Measurements from ENCODE around the gene BCKDK.

BCKDK gene

DNA sequence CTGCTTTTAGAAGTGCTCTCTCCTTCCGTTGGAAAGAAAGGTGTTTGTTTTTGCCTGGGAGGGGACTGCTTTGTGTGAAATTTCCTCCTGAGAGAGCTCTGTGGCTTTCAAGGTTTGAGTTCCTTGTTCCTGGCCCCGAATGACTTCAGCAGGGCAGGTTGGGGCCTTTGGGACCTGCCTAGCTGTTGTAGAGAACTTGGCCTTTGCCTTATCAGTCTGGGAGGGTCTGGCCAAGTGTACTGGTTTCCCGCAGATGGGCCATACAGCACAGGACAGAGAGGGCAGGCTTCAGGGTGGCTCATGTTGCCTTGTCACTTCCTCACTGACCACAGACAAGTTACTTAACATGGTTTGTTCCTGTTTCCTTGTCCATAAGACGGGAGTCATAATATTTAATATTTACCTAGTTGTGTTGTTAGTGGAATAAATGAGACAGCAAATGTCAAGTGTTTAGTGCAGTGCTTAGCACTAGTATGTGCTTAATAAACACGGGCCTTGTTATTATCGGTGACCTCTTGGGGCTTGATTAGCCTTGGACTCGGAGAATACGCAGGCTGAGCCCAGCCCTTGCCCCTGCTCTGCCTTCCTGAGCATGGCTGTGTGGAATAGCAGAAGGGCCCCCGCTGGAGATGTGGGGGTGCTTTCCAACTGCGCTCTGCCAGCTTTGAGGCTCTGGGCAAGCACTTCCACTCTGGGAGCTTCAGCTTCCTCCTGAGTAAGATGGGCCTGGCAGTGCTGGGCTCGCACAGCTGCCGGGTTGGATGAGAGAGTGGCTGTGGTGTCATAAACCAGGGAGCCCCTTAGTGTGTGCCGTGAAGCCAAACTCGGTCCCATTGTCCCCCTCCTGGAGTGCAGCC is 20.8 kb downstream of the BCKDK start:
- Histone ChIP-seq H3K27me3 (ENCODE audit: insufficient read depth, low read length) (no peaks in the 10 kb centered on the region), H3K79me2 (ENCODE audit: control insufficient read depth, insufficient read depth, low read length, unreplicated experiment) (no peaks in the 10 kb centered on the region), H3K4me3 (ENCODE audit: low read depth, low read length) (no peak overlapping the region), H3K4me1 (ENCODE audit: control insufficient read depth, insufficient read depth, low read length, unreplicated experiment) (peaks cover 3% of the 10 kb centered on the region), H3K36me3 (ENCODE audit: insufficient read depth, low read length) (no peaks in the 10 kb centered on the region), H2AFZ (ENCODE audit: low read length, unreplicated experiment) (no peak overlapping the region), H3K27ac (ENCODE audit: low read depth, low read length) (no peak overlapping the region)

DNA sequence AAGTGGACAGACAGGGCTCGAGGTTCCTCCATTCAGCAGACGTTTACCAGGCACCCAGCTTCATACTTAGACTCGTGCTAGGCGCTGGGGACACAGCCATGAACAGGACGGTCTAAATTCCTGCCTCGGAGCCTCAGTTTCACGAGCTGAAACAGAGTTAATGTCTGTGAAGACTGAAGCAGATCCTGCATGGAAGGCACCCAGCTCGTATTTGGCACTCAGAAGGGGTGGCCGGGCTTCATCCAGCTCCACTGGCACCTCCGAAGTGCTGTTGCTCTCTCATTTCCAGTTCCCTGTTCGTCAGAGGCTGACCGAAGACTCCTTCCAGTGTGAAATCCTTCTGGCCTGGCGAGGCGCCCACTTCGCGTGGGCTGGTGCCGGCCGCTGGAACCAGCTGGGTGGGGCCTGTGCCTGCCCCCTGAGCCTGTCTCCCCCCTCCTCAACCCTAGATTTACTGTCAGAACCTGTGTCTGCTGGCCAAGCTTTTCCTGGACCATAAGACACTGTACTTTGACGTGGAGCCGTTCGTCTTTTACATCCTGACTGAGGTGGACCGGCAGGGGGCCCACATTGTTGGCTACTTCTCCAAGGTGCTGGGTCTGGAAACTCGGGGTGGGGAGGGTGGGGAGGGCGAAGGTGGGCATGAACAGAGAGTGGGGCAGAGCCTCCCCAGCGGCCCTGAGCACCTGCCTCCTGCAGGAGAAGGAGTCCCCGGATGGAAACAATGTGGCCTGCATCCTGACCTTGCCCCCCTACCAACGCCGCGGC is 21.6 kb downstream of the BCKDK start:
- Histone ChIP-seq H3K79me2 (ENCODE audit: control insufficient read depth, insufficient read depth, low read length, unreplicated experiment) (no peaks in the 10 kb centered on the region), H3K4me1 (ENCODE audit: control insufficient read depth, insufficient read depth, low read length, unreplicated experiment) (peaks cover 11% of the 10 kb centered on the region), H2AFZ (ENCODE audit: low read length, unreplicated experiment) (no peak overlapping the region), H3K27ac (ENCODE audit: low read depth, low read length) (no peak overlapping the region), H3K27me3 (ENCODE audit: insufficient read depth, low read length) (no peaks in the 10 kb centered on the region), H3K36me3 (ENCODE audit: insufficient read depth, low read length) (no peaks in the 10 kb centered on the region), H3K4me3 (ENCODE audit: low read depth, low read length) (no peak overlapping the region)

DNA sequence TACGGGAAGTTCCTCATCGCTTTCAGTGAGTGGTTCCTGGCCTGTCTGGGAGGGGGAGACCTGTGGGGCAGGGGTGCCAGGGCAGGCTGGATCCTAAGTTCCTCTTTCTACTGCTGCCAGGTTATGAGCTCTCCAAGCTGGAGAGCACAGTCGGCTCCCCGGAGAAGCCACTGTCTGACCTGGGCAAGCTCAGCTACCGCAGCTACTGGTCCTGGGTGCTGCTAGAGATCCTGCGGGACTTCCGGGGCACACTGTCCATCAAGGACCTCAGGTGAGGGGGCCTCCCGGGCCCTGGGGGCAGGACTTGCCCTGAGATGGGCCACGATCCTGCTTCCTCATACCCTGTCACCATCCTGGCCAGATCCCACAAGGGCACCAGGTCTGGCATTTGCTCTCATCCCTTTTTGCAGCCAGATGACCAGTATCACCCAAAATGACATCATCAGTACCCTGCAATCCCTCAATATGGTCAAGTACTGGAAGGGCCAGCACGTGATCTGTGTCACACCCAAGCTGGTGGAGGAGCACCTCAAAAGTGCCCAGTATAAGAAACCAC is 22.2 kb downstream of the BCKDK start:
- no peaks in the 10 kb centered on the region for H3K27me3 ChIP-seq (ENCODE audit: insufficient read depth, low read length)
- no peak overlapping the region for H2AFZ ChIP-seq (ENCODE audit: low read length, unreplicated experiment)
- H3K4me3 ChIP-seq (ENCODE audit: low read depth, low read length), result no peak overlapping the region
- no peak overlapping the region for H3K27ac ChIP-seq (ENCODE audit: low read depth, low read length)
- H3K79me2 ChIP-seq (ENCODE audit: control insufficient read depth, insufficient read depth, low read length, unreplicated experiment), result no peaks in the 10 kb centered on the region
- peaks cover 15% of the 10 kb centered on the region for H3K4me1 ChIP-seq (ENCODE audit: control insufficient read depth, insufficient read depth, low read length, unreplicated experiment)
- H3K36me3 ChIP-seq (ENCODE audit: insufficient read depth, low read length), result no peaks in the 10 kb centered on the region

DNA sequence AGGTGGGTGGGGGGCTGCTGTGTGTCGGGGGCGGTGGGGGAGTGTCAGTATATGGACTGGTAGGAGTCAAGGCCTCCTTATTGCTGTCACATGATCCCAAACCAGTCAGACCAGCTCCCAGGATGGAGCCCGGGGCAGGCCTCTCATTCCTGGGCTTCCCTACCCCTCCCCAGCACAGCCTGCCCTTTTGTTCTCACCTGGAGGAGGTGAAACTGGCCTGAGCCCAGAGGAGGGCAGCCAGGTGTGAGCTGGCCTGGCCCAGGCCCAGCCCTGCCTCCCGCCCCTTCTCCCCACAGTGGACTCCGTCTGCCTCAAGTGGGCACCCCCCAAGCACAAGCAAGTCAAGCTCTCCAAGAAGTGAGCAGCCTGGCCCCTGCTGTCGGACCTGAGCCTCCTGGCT is 22.7 kb downstream of the BCKDK start:
- no peak overlapping the region for H2AFZ ChIP-seq (ENCODE audit: low read length, unreplicated experiment)
- H3K27me3 ChIP-seq (ENCODE audit: insufficient read depth, low read length), result no peaks in the 10 kb centered on the region
- H3K4me3 ChIP-seq (ENCODE audit: low read depth, low read length), result no peak overlapping the region
- H3K4me1 ChIP-seq (ENCODE audit: control insufficient read depth, insufficient read depth, low read length, unreplicated experiment), result peaks cover 15% of the 10 kb centered on the region
- H3K79me2 ChIP-seq (ENCODE audit: control insufficient read depth, insufficient read depth, low read length, unreplicated experiment), result no peaks in the 10 kb centered on the region
- H3K27ac ChIP-seq (ENCODE audit: low read depth, low read length), result no peak overlapping the region
- no peaks in the 10 kb centered on the region for H3K36me3 ChIP-seq (ENCODE audit: insufficient read depth, low read length)

DNA sequence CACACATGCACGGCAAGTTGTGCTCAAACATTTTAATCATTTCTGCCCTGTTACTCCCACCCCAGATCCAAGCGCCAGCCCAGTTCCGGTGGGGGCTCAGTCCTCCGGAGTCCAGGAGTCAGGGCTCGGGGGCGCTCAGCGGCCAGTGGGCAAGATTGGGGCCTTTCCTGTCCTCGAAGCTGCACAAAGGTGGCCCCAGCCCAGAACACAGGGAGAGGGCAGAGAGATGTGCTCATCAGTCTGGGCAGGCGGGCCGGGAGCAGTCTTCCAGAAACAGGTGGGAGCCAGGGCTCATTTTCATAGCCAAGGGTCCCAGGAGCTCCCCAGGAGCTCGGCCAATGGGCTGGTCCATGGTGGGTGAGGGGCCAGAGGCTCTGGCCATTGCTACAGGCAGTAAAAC is 23.2 kb downstream of the BCKDK start:
- Histone ChIP-seq H3K27ac (ENCODE audit: low read depth, low read length) (no peak overlapping the region), H3K4me3 (ENCODE audit: low read depth, low read length) (no peak overlapping the region), H3K79me2 (ENCODE audit: control insufficient read depth, insufficient read depth, low read length, unreplicated experiment) (no peaks in the 10 kb centered on the region), H3K36me3 (ENCODE audit: insufficient read depth, low read length) (no peaks in the 10 kb centered on the region), H2AFZ (ENCODE audit: low read length, unreplicated experiment) (no peak overlapping the region), H3K4me1 (ENCODE audit: control insufficient read depth, insufficient read depth, low read length, unreplicated experiment) (peaks cover 15% of the 10 kb centered on the region), H3K27me3 (ENCODE audit: insufficient read depth, low read length) (no peaks in the 10 kb centered on the region)

DNA sequence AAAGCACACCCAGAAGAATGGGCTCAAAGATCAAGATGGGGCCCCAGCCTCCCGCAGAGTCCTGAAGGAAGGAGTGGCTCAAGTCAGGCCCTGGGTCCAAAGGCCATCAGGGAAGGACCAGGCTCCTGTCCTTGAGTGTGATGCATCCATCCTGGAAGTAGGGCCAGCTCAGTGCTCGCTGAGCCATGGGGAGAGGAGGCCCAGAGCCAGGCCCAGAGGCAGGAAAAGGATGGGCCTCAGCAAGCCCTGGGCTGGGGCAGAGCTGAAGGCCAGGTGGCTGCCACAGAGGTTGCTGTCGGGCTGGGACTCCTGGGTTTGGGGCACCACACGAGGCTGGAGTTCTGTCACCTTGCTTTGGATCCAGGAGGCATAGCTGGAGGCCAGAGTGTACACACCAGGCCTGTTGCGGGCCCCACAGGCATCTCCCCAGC is 23.7 kb downstream of the BCKDK start:
- H3K36me3 ChIP-seq (ENCODE audit: insufficient read depth, low read length), result no peaks in the 10 kb centered on the region
- peaks cover 15% of the 10 kb centered on the region for H3K4me1 ChIP-seq (ENCODE audit: control insufficient read depth, insufficient read depth, low read length, unreplicated experiment)
- no peaks in the 10 kb centered on the region for H3K79me2 ChIP-seq (ENCODE audit: control insufficient read depth, insufficient read depth, low read length, unreplicated experiment)
- no peak overlapping the region for H3K27ac ChIP-seq (ENCODE audit: low read depth, low read length)
- no peak overlapping the region for H3K4me3 ChIP-seq (ENCODE audit: low read depth, low read length)
- H3K27me3 ChIP-seq (ENCODE audit: insufficient read depth, low read length), result no peaks in the 10 kb centered on the region
- H2AFZ ChIP-seq (ENCODE audit: low read length, unreplicated experiment), result no peak overlapping the region

DNA sequence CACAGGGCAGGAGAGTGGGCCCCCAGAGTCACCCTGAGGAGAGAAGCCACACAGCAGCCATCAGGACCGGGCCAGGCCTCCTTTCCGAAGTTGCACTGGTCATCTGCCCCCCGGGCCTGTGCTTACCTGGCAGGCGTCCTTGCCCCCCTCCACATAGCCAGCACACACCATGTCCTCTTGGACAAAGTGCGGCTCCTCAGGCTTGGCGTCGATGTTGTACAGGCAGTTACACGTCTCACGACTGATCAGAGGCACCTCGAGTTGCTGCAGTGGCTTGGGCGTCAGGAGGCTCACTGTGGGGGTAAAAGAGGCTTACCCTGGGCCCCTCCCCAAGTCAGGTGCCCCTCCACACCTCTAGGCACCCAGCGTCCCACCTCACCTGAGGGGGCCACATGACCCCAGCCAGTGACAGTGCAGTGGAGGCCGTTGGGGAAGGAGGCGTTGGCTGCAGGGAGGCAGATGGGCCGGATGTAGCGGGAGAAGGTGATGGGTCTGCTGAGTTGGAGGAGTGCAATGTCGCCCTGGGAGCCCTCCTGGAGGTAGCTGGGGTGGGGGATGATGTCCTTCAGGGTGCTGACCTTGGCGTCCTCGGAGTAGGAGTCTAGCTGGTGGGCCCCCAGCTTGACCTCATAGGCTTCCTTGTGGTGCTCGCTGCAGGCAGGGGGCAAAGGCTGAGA is 24.3 kb downstream of the BCKDK start:
- no peak overlapping the region for H2AFZ ChIP-seq (ENCODE audit: low read length, unreplicated experiment)
- H3K4me3 ChIP-seq (ENCODE audit: low read depth, low read length), result no peak overlapping the region
- peaks cover 15% of the 10 kb centered on the region for H3K4me1 ChIP-seq (ENCODE audit: control insufficient read depth, insufficient read depth, low read length, unreplicated experiment)
- no peaks in the 10 kb centered on the region for H3K27me3 ChIP-seq (ENCODE audit: insufficient read depth, low read length)
- no peaks in the 10 kb centered on the region for H3K36me3 ChIP-seq (ENCODE audit: insufficient read depth, low read length)
- H3K79me2 ChIP-seq (ENCODE audit: control insufficient read depth, insufficient read depth, low read length, unreplicated experiment), result no peaks in the 10 kb centered on the region
- no peak overlapping the region for H3K27ac ChIP-seq (ENCODE audit: low read depth, low read length)

DNA sequence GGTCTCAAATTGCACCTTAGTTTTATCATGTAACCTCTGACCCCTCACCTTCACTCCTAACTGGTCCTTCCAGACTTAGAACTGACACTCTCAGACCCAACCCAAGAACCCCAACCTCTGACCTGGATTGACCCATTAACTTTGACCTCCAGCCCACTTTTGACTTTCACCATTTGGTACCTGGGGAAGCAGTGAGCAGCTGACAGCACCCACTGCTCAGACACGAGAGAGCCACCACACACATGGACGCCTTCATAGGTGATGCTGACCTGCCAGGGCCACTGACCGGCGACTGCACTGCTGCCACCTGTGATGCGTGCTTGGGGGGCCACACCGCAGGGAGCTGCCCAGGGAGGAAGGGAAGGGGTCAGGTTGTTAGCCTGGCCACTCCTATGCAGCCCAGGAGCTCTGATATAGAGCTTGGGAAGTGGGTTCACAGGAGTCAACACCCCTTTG is 24.9 kb downstream of the BCKDK start:
- Histone ChIP-seq H3K36me3 (ENCODE audit: insufficient read depth, low read length) (no peaks in the 10 kb centered on the region), H3K79me2 (ENCODE audit: control insufficient read depth, insufficient read depth, low read length, unreplicated experiment) (no peaks in the 10 kb centered on the region), H2AFZ (ENCODE audit: low read length, unreplicated experiment) (no peak overlapping the region), H3K27ac (ENCODE audit: low read depth, low read length) (no peak overlapping the region), H3K4me3 (ENCODE audit: low read depth, low read length) (no peak overlapping the region), H3K4me1 (ENCODE audit: control insufficient read depth, insufficient read depth, low read length, unreplicated experiment) (peaks cover 15% of the 10 kb centered on the region), H3K27me3 (ENCODE audit: insufficient read depth, low read length) (no peaks in the 10 kb centered on the region)

DNA sequence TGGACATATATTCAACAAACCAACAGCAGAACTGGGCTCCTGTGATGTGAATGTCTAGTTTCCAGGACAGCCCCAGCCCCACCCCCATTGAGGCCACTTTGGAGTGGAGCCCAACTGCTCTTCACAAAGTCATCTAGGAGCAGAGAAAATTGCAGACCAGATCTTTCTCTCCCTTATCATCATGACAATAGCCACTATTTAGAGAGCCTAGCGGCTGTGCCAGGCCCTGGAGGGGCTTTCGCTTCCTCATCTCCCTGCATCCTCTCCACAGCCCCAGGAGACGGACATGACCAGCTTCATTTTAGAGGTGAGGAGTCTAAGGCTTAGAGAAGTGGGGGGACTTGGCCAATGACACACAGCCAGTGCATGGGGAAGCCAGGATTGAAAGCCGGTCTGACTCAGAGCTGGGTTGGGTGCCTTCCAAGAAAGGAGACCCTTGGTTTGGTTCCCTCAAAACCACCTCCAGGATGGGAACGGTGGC is 25.9 kb downstream of the BCKDK start:
- Histone ChIP-seq H3K4me1 (ENCODE audit: control insufficient read depth, insufficient read depth, low read length, unreplicated experiment) (peaks cover 25% of the 10 kb centered on the region), H2AFZ (ENCODE audit: low read length, unreplicated experiment) (no peak overlapping the region), H3K4me3 (ENCODE audit: low read depth, low read length) (no peak overlapping the region)

More for the DNA sequence above, 25.9 kb downstream of the BCKDK start:
- no peaks in the 10 kb centered on the region for H3K79me2 ChIP-seq (ENCODE audit: control insufficient read depth, insufficient read depth, low read length, unreplicated experiment)
- no peak overlapping the region for H3K27ac ChIP-seq (ENCODE audit: low read depth, low read length)
- no peaks in the 10 kb centered on the region for H3K36me3 ChIP-seq (ENCODE audit: insufficient read depth, low read length)
- no peaks in the 10 kb centered on the region for H3K27me3 ChIP-seq (ENCODE audit: insufficient read depth, low read length)

Data from ACC112 (cell line).